ENCODE data around the gene MON1A. TPM values are rescaled to one million over a fixed set of nuclear protein-coding genes. Genes with fewer than 3 reads are reported as not detected.

The MON1A gene
- total and polyA plus RNA-seq, 4 donors: 7.0 to 12.3 (median 9.4) TPM

DNA sequence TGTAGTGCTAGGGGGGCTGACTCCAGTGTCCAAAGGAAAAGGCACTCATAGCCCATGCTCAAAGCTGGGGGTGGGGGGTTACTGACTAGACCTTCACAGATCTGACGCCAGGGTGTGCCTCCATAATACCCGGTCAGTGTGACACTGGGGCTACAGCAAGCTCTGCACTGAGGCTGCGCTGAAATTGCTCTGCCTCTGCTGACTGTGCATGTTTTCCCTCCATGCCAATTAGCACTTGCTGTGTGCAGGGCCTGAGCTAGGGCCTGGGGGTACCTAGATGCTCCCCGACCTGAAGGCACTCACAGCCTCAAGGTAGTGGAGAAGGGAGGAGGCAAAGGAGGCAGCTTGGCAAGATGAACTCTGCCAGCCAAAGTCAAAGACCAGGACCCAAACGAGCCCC is 65.1 kb downstream of the MON1A start:
- H3K27ac ChIP-seq (ENCODE audit: low read depth in 1 of 2, low read length in 1 of 2): no peak overlapping the region
- WGBS, 2 donors: 60 to 61% methylated on average over 5 of the region's 5 CpGs
- H3K36me3 ChIP-seq (ENCODE audit: control insufficient read depth in 4 of 4, insufficient read depth in 4 of 4, low read length in 4 of 4): no peaks in the 10 kb centered on the region
- no peak overlapping the region for H3K9ac ChIP-seq (ENCODE audit: insufficient read depth in 1 of 2, low read length in 2 of 2)
- H3K27me3 ChIP-seq (ENCODE audit: control insufficient read depth in 3 of 3, insufficient read depth in 3 of 3, low read length in 2 of 3): peaks cover 5 to 25% (median 15%) of the 10 kb centered on the region in 3 donors
- H3K4me1 ChIP-seq (ENCODE audit: control insufficient read depth in 5 of 5, insufficient read depth in 5 of 5, low read length in 5 of 5): peaks cover 0 to 5% (median 2%) of the 10 kb centered on the region in 5 donors
- peaks cover 0 to 2% (median 0%) of the 10 kb centered on the region in 4 donors for H3K9me3 ChIP-seq (ENCODE audit: control insufficient read depth in 4 of 4, insufficient read depth in 3 of 4, low read length in 3 of 4)
- no peak overlapping the region for H3K4me3 ChIP-seq
- ATAC-seq (ENCODE audit: insufficient read depth, low FRiP score) (no peak), DNase-seq (no peak)
- TF ChIP-seq, protein P1, sequence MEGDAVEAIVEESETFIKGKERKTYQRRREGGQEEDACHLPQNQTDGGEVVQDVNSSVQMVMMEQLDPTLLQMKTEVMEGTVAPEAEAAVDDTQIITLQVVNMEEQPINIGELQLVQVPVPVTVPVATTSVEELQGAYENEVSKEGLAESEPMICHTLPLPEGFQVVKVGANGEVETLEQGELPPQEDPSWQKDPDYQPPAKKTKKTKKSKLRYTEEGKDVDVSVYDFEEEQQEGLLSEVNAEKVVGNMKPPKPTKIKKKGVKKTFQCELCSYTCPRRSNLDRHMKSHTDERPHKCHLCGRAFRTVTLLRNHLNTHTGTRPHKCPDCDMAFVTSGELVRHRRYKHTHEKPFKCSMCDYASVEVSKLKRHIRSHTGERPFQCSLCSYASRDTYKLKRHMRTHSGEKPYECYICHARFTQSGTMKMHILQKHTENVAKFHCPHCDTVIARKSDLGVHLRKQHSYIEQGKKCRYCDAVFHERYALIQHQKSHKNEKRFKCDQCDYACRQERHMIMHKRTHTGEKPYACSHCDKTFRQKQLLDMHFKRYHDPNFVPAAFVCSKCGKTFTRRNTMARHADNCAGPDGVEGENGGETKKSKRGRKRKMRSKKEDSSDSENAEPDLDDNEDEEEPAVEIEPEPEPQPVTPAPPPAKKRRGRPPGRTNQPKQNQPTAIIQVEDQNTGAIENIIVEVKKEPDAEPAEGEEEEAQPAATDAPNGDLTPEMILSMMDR (IDR thresholded peaks at IDR 0.05; ENCODE audit: control extremely low read depth, extremely low read depth): no peak

- DNase-seq (no peak), ATAC-seq (ENCODE audit: insufficient read depth, low FRiP score) (no peak)
- H3K9ac ChIP-seq (ENCODE audit: insufficient read depth in 1 of 2, low read length in 2 of 2): no peak overlapping the region
- peaks cover 0 to 5% (median 4%) of the 10 kb centered on the region in 3 donors for H3K27me3 ChIP-seq (ENCODE audit: control insufficient read depth in 3 of 3, insufficient read depth in 3 of 3, low read length in 2 of 3)
- no peaks in the 10 kb centered on the region for H3K9me3 ChIP-seq (ENCODE audit: control insufficient read depth in 4 of 4, insufficient read depth in 3 of 4, low read length in 3 of 4)
- H3K27ac ChIP-seq (ENCODE audit: low read depth in 1 of 2, low read length in 1 of 2): no peak overlapping the region
- no peak overlapping the region for H3K4me3 ChIP-seq
- TF ChIP-seq, protein P1 (IDR thresholded peaks at IDR 0.05; ENCODE audit: control extremely low read depth, extremely low read depth): no peak
- peaks cover 2 to 9% (median 7%) of the 10 kb centered on the region in 5 donors for H3K4me1 ChIP-seq (ENCODE audit: control insufficient read depth in 5 of 5, insufficient read depth in 5 of 5, low read length in 5 of 5)
- H3K36me3 ChIP-seq (ENCODE audit: control insufficient read depth in 4 of 4, insufficient read depth in 4 of 4, low read length in 4 of 4): no peaks in the 10 kb centered on the region
- 84 to 91% methylated on average over 12 of the region's 12 CpGs for WGBS, 2 donors
Observed at GRCh38 chr3:49859576-49860305, 69.9 kb downstream of the MON1A start.

Small RNA genes within 50 kb of the gene (small RNA-seq; reads per million reads assigned to genes)
- gene RN7SL217P (ENCODE audit: low replicate concordance): not detected

Other genes with a start within 250 kb of the MON1A start
- 10 to 100 TPM; 13.3 to 21.1 TPM for gene MST1, start 240.3 kb downstream of the MON1A start, total RNA-seq
- gene MST1, start 240.3 kb downstream of the MON1A start, polyA plus RNA-seq: 10 to 100 TPM in 1 of 2 donors, 1 to 10 TPM in 1; 8.3 to 27.0 TPM
- 10 to 100 TPM; 23.5 to 45.0 TPM for gene RNF123, start 240.3 kb downstream of the MON1A start, total RNA-seq
- 10 to 100 TPM; 22.2 to 22.6 TPM for gene RNF123, start 240.3 kb downstream of the MON1A start, polyA plus RNA-seq
- under 1 TPM in 1 of 2 donors, not detected in 1; 0.25 TPM for gene AMIGO3, start 210.1 kb downstream of the MON1A start, total RNA-seq
- under 1 TPM; 0.51 to 0.63 TPM for gene AMIGO3, start 210.1 kb downstream of the MON1A start, polyA plus RNA-seq
- 10 to 100 TPM; 10.8 to 81.2 TPM for gene GMPPB, start 205.9 kb downstream of the MON1A start, total RNA-seq
- 10 to 100 TPM; 27.5 to 64.8 TPM for gene GMPPB, start 205.9 kb downstream of the MON1A start, polyA plus RNA-seq
- gene IP6K1, start 143.3 kb downstream of the MON1A start, total RNA-seq: 10 to 100 TPM; 38.7 to 54.9 TPM
- 10 to 100 TPM; 16.1 to 26.3 TPM for gene IP6K1, start 143.3 kb downstream of the MON1A start, polyA plus RNA-seq
- gene CDHR4, start 129.9 kb downstream of the MON1A start, total RNA-seq: 10 to 100 TPM in 1 of 2 donors, 1 to 10 TPM in 1; 7.8 to 27.0 TPM
- 1 to 10 TPM; 6.3 to 9.8 TPM for gene CDHR4, start 129.9 kb downstream of the MON1A start, polyA plus RNA-seq
- gene INKA1, start 126.5 kb downstream of the MON1A start, total RNA-seq: 1 to 10 TPM; 6.1 to 7.1 TPM
- 10 to 100 TPM in 1 of 2 donors, 1 to 10 TPM in 1; 6.8 to 10.8 TPM for gene INKA1, start 126.5 kb downstream of the MON1A start, polyA plus RNA-seq
- 100 to 1,000 TPM in 1 of 2 donors, 10 to 100 TPM in 1; 79.4 to 112 TPM for gene UBA7, start 115.9 kb downstream of the MON1A start, total RNA-seq
- gene UBA7, start 115.9 kb downstream of the MON1A start, polyA plus RNA-seq: 10 to 100 TPM; 53.0 to 72.4 TPM
- gene TRAIP, start 73.2 kb downstream of the MON1A start, total RNA-seq: 1 to 10 TPM; 2.7 to 3.2 TPM
- 1 to 10 TPM; 1.8 to 2.1 TPM for gene TRAIP, start 73.2 kb downstream of the MON1A start, polyA plus RNA-seq
- gene CAMKV, start 59.9 kb downstream of the MON1A start, total RNA-seq: under 1 TPM in 1 of 2 donors, not detected in 1; 0.34 TPM
- not detected for gene CAMKV, start 59.9 kb downstream of the MON1A start, polyA plus RNA-seq
- 10 to 100 TPM in 1 of 2 donors, 1 to 10 TPM in 1; 5.6 to 54.8 TPM for gene MST1R, start 25.9 kb downstream of the MON1A start, total RNA-seq
- gene MST1R, start 25.9 kb downstream of the MON1A start, polyA plus RNA-seq: 10 to 100 TPM; 18.6 to 38.8 TPM
- 100 to 1,000 TPM in 1 of 2 donors, 10 to 100 TPM in 1; 70.4 to 126 TPM for gene RBM6, start 10.3 kb upstream of the MON1A start, total RNA-seq
- gene RBM6, start 10.3 kb upstream of the MON1A start, polyA plus RNA-seq: 10 to 100 TPM; 42.1 to 88.9 TPM
- gene RBM5, start 159.1 kb upstream of the MON1A start, total RNA-seq: 100 to 1,000 TPM; 115 to 380 TPM
- 10 to 100 TPM; 71.4 to 74.3 TPM for gene RBM5, start 159.1 kb upstream of the MON1A start, polyA plus RNA-seq
- gene SEMA3F, start 225.5 kb upstream of the MON1A start, total RNA-seq: 10 to 100 TPM; 27.8 to 54.3 TPM
- gene SEMA3F, start 225.5 kb upstream of the MON1A start, polyA plus RNA-seq: 10 to 100 TPM; 41.6 to 53.1 TPM

Measured in lung (tissue), 13 donors.